Measurements from ENCODE around the gene GOLGA5.
"Not testable (repeated sequence)": the region's sequence is repeated elsewhere in the genome, so short reads cannot be mapped to it uniquely, and the experiment has no call there.

The GOLGA5 gene

DNA sequence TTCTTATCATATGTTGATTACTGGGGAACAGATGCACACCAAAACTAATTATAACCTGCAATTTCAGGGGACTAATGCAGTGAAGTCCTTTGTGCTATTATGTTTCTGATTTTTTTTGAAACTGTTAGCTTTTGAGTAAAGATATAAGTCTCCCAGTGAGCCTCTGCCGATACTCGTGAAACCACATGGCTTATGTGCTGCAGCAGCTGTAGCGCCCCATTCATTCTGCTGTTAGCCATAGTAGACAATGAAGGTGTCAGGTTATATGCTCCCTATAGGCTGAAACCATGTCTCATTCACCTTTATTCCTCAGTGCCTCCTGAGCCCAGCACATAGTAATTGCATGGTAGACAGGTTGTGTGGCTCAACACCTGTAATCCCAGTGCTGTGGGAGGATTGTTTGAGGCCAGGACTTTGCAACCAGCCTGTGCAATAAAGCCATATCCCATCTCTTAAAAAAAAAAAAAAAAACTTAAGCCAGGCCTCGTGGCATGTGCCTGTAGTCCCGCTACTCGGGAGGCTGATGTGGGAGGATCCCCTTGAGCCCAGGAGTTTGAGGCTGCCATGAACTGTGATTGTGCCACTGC, 25.0 kb downstream of the GOLGA5 start:
- no peak for TF ChIP-seq ZFX (IDR thresholded peaks at IDR 0.05)
- TF ChIP-seq, protein P1, sequence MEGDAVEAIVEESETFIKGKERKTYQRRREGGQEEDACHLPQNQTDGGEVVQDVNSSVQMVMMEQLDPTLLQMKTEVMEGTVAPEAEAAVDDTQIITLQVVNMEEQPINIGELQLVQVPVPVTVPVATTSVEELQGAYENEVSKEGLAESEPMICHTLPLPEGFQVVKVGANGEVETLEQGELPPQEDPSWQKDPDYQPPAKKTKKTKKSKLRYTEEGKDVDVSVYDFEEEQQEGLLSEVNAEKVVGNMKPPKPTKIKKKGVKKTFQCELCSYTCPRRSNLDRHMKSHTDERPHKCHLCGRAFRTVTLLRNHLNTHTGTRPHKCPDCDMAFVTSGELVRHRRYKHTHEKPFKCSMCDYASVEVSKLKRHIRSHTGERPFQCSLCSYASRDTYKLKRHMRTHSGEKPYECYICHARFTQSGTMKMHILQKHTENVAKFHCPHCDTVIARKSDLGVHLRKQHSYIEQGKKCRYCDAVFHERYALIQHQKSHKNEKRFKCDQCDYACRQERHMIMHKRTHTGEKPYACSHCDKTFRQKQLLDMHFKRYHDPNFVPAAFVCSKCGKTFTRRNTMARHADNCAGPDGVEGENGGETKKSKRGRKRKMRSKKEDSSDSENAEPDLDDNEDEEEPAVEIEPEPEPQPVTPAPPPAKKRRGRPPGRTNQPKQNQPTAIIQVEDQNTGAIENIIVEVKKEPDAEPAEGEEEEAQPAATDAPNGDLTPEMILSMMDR (conservative IDR thresholded peaks at IDR 0.05), result no peak
- H3K27ac ChIP-seq, result no peak overlapping the region

DNA sequence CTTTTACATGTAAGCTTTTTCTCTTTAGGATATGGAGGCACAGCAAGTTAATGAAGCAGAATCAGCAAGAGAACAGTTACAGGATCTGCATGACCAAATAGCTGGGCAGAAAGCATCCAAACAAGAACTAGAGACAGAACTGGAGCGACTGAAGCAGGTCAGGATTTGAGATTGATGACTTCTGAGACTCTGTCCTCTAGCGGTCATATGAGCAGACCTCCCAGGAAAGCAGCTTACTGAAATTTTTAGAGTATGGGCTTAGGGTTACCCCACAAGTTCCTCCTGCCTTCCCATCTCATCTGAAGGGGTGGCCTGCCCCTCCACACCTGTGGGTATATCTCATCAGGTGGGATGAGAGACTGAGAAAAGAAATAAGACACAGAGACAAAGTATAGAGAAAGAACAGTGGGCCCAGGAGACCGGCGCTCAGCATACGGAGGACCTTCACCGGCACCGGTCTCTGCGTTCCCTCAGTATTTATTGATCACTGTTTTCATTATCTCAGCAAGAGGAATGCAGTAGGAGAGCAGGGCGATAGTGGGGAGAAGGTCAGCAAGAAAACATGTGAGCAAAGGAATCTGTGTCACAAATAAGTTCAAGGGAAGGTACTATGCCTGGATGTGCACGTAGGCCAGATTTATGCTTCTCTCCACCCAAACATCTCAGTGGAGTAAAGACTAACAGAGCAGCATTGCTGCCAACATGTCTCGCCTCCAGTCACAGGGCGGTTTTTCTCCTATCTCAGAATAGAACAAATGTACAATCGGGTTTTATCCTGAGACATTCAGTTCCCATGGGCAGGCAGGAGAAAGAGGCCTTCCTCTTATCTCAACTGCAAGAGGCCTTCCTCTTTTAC, 25.8 kb downstream of the GOLGA5 start:
- not testable (repeated sequence) for H3K27ac ChIP-seq

DNA sequence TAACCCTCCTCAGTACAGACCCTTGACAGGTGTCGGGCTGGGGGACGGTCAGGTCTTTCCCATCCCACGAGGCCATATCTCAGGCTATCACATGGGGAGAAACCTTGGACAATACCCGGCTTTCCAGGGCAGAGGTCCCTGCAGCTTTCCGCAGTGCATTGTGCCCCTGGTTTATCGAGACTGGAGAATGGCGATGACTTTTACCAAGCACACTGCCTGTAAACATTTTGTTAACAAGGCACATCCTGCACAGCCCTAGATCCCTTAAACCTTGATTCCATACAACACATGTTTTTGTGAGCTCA, 26.4 kb downstream of the GOLGA5 start:
- H3K27ac ChIP-seq, result not testable (repeated sequence)

- TF ChIP-seq, protein P1 (conservative IDR thresholded peaks at IDR 0.05), result no peak
- no peak for TF ChIP-seq ZFX (IDR thresholded peaks at IDR 0.05)
- no peak overlapping the region for H3K27ac ChIP-seq
Measured at GRCh38 chr14:92830902-92831301, 36.8 kb downstream of the GOLGA5 start.

DNA sequence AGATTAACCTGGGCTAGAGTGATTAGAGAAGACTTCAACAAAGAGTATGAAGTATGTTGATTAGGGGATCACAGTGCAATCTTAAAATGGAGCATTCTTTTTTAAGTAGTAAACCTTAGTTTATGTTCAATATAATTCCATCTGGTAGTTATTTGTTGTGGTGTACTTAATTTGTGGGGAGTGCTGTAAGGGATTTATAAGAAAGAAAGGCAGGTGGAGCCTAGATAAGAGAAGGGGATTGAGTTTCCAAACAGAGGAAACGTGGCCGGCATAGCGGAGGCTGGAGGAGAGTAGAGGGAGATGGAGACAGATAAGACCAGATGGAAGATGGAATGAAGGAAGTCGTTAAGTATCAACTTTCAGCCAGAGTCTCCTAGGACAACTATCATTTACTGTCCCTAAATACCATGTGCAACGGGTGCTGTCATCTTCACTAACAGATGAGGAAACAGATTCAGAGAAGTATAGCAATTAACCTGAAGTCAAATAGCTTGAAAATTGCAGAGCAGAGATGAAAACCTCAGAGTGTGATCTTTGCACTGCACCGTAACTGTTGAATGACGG, 38.1 kb downstream of the GOLGA5 start:
- TF ChIP-seq, protein P1 (conservative IDR thresholded peaks at IDR 0.05), result no peak
- TF ChIP-seq ZFX (IDR thresholded peaks at IDR 0.05), result no peak
- H3K27ac ChIP-seq, result no peak overlapping the region

GRCh38 chr14:92841930-92842329, 47.8 kb downstream of the GOLGA5 start:
- TF ChIP-seq, protein P1 (conservative IDR thresholded peaks at IDR 0.05), result no peak
- TF ChIP-seq ZFX (IDR thresholded peaks at IDR 0.05), result no peak
- H3K27ac ChIP-seq, result no peak overlapping the region

GRCh38 chr14:92844204-92844603, 50.1 kb downstream of the GOLGA5 start:
- TF ChIP-seq, protein P1 (conservative IDR thresholded peaks at IDR 0.05), result no peak
- TF ChIP-seq ZFX (IDR thresholded peaks at IDR 0.05), result no peak
- H3K27ac ChIP-seq, result no peak overlapping the region

DNA sequence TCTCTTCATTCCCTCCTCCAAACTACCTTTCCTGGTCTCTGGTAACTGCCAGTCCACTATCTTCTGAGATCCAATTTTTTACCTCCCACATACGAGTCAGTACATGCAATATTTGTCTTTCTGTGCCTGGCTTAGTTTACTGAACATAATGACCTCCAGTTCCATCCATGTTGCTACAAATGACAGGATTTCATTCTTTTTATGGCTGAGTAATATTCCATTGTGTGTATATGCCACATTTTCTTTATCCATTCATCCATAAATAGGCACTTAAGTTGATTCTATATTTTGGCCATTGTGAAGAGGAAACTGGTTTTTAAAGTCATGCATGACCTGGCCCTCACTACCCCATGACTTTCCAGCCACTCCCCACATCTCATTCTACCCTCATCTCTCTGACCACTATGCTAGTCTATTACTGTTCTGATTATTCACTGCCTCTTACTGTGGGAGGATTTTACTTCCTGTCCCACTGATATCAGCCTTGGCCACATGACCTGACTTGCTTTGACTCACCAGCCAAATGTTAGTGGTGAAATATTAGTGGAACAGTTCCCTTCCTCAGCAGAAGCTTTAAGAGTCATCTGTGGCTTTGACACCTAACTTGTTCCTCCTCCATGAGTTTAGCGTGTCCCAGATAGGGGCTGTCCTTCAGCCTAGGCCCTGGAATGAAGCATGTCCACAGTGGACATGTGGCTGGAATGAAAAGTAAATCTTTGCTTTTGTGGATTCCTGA, 52.2 kb downstream of the GOLGA5 start:
- no peak for TF ChIP-seq ZFX (IDR thresholded peaks at IDR 0.05)
- TF ChIP-seq, protein P1 (conservative IDR thresholded peaks at IDR 0.05), result no peak
- no peak overlapping the region for H3K27ac ChIP-seq
